Embryonic facial prominence (tissue), 1 donor: ENCODE measurements around the gene ENG.
"Not testable (repeated sequence)": the region's sequence is repeated elsewhere in the genome, so short reads cannot be mapped to it uniquely, and the experiment has no call there.

ENCODE experiments used
- DNase-seq: peaks from one replicate; pipeline ENCODE4 v3.0.0-alpha.2; 2016; ENCODE audit errors: extremely low spot score

ENG gene

GRCh38 chr9:127865645-127866464 lies 11.4 kb upstream of the ENG start:
- DNase-seq, result no peak

DNA sequence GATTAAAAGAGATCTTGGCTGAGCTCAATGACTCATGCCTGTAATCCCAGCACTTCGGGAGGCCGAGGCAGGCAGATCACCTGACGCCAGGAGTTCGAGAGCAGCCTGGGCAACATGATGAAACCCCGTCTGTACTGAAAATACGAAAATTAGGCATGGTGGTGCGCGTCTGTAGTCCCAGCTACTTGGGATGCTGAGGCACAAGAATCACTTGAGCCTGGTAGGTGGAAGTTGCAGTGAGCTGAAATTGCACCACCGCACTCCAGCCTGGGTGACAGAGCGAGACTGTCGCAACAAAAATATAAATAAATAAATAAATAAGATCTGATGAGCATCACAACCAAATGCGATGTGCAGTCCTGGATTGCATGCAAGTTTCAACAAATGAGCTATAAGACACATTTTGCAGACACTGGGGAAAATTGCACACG lies 8.7 kb upstream of the ENG start:
- DNase-seq, result no peak

DNA sequence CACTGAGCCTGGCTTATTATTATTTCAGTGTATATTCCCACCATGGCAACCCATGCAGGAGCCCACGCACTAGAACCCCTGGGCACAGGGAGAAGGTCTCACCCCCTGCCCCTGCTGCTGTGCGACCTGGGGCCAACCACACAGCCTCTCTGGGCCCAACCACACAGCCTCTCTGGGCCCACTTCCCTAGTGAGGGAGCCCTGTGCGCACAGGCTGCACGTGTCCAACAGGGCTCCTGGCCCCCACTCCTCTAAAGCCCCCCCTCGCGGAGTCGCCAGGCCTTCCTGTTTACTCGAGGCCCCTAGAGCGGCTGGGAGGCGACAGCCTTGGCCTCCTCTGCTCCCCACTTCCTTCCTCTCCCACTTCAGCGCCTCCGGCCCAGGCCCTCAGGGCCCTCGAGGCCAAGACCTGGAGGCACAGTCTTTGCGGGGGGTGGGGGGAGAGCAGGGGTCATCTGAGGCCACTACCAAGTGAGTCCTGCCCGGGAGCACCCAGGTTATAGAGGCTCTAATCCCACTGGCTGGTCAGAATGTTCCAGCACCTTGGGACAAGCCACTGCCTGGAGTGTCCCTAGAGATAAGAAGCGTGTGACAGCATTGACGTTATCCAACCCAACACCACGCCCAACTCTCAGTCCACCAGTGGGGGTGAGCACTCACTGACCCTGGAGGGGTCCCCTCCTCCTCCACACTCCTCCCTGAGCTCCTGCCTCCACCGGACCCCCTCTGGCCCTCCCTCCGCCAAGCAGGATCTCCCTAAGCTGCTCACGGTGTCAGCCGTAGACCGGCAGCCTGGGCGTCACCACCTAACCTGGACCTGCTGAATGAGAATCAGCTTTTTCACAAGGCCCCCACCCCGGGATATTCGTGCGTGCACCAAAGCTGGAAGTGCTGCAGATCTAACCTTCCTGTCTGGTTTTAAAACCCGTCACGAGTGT lies 7.9 kb upstream of the ENG start:
- no peak for DNase-seq

- no peak for DNase-seq
Observed at GRCh38 chr9:127860779-127861178, 6.3 kb upstream of the ENG start.

DNA sequence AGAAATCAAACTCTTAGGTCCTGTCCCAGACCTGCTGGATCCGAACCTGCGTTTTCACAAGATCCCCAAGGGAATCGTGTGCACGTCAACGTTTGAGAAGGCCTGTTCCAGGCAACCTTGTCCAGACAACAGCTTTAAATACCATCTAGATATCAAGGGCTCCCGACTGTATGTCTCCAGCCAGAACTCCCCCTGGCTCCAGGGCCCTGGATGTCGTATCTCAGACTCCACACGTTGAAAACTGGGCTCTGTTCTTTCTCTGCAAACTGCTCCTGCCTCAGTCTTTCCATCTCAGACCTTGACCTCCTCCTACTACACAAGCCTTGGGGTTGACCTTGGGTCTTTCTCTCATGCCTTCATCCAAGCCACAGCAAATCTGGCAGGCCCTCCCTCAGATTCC lies 5.8 kb upstream of the ENG start:
- no peak for DNase-seq

DNA sequence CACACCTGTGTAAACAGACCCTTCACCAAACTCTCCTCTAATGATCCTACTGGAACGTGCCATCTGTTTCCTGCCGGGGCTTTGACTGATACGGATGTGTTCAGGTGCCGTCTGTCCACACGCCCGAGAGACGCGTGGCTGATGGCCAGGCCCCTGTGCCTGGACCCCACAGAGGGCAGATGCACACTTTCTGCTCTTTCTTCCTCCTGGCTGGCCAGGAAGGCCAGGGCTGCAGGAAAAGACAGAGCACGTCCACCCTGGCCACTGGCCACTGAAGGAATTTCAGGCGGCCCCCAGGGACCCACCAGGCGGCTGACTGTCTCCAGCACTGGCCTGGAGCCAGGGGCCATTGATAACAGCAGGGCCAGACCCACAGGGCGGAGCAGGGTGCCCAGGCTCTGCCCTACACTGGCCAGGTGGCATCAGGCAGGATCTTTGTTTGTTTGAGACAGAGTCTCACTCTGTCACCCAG lies 3.6 kb upstream of the ENG start:
- no peak for DNase-seq

DNA sequence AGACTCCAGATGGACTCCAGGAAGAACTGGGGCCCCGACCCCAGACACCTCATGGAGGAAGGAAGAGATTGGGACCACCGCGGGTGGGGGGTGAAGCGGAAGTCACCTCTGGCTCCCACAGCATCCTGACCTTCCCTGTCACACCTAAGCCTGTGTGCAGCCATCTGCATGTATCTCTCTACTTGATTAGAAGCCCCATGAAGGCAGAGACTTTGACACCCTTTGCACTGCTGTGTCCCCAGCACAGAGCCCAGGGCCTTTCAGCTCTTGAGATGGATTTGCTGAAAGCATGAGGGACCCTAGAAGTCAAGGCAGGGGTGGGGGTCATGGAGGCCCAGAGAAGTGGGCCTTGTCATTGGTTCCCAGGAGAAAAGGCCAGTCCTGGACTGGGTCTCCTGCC lies 2.8 kb upstream of the ENG start:
- DNase-seq, result no peak

DNA sequence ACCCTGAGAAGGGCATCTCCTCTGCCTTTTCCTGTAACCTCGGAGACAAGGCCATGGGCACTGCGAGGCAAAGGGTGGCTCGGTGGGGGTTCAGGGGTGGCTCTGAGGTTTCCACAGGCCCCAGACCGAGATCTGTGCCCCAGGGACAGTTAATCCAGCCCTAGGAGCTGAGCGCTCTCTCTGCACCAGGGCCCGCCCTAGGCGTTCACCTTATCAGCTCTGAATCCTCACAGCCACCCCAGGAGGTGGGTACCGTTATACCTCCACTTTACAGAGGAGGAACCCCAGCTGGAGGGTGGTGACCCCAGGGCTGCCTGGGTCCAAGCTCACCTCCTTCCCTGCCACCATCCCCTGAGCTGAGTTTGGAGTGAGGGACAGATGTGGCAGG lies 2.3 kb upstream of the ENG start:
- DNase-seq, result no peak

GRCh38 chr9:127856094-127856728 lies 1.8 kb upstream of the ENG start:
- no peak for DNase-seq

GRCh38 chr9:127855522-127855921 lies 1.1 kb upstream of the ENG start:
- no peak for DNase-seq

GRCh38 chr9:127854960-127855359 lies 502 bp upstream of the ENG start:
- no peak for DNase-seq

- no peak for DNase-seq
Observed at GRCh38 chr9:127853312-127854183, 910 bp downstream of the ENG start.

DNA sequence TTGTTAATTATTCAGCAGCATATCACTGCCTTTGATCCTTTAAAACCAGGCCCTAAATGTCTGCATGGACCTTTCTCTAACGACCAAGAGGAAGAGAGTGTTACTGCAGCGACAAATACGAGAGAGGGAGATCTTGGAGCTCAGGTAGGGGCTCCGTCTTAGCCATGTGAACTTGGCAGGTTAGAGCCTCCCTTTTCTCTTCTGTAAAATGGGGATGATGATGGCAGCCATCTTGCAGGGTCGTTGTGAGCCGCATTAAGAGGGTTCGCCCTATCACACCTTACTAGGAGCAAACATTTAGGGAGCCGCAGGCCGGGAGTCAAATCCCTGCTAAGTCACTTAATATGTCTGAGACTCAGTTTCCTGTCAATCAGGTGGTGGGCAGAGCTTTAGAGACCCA lies 1.6 kb downstream of the ENG start:
- no peak for DNase-seq

GRCh38 chr9:127850286-127850830 lies 4.1 kb downstream of the ENG start:
- no peak for DNase-seq

DNA sequence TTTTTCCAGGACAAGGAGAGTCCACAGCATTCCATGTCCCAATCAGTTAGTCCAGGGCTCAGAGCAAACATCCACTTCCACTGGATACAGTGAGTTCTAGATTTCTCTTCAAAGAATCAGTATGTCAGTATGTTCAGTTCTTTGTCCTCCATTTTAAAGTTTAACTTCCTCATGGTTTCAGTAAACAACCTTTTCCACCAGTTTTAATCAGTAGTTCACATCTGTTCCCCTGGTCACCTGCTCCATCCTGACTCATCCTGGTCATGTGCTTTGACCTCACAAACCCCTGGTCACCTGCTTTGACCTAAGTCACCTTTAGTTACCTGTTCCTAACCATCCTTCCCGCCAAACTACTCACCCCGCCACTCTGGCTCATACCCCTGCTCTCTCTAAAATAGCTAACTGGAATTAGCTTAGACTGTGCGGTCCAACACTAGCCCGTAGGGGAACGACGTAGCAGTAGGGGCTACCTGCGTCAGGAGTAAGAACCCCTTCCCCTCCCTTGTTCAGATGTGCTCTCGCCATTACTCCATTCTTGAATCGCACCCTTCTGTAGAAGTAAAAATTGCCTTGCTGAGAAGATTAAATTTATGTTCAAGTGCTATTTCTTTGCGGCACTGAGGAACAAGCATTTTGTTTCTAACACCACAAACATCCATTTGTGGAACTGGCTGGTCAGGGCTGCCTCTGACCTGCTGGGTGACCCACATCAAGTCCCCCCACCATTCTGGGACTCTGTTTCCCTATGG lies 5.5 kb downstream of the ENG start:
- no peak for DNase-seq

- no peak for DNase-seq
Observed at GRCh38 chr9:127847833-127848755, 6.4 kb downstream of the ENG start.

- no peak for DNase-seq
Observed at GRCh38 chr9:127847178-127847510, 7.3 kb downstream of the ENG start.

GRCh38 chr9:127846443-127847177 lies 7.8 kb downstream of the ENG start:
- DNase-seq, result no peak

GRCh38 chr9:127845619-127846018 lies 8.8 kb downstream of the ENG start:
- not testable (repeated sequence) for DNase-seq
